Transverse colon (tissue), 3 donors: ENCODE results near the gene EMILIN2.
"Not testable (repeated sequence)": the region's sequence is repeated elsewhere in the genome, so short reads cannot be mapped to it uniquely, and the experiment has no call there.

ENCODE experiments used
- POLR2A ChIP-seq: fragments of 450-650 bp; IDR thresholded peaks from one replicate; pipeline ENCODE4 v1.6.1; 2016; ENCODE audit warnings: antibody characterized with exemption, mild to moderate bottlenecking, moderate library complexity
- TF ChIP-seq, protein P1 (sequence below), 5 experiments: fragments of 200-600 bp in 3 of 5; fragments of 450-650 bp in 2 of 5; sonication (generic) in 3 of 5; IDR thresholded peaks; 1 replicate in 2 of 5; 2 replicates in 3 of 5; pipeline ENCODE4 v1.5.1; 2016 to 2017; ENCODE audit warnings: antibody characterized with exemption in 5 of 5, inconsistent platforms in 3 of 5, mild to moderate bottlenecking in 2 of 5, moderate library complexity in 1 of 5

DNA sequence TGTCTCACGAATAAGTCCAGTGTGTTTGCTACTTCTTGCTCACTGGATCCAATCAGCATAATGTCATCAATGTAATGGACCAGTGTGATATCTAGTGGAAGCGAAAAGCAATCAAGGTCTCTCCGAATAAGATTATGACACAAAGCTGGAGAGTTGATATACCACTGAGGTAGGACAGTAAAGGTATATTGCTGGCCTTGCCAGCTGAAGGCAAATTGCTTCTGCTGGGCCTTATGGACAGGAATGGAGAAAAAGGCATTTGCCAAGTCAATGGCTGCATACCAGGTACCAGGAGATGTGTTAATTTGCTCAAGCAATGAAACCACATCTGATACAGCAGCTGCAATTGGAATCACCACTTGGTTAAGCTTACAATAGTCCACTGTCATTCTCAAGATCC lies 10.7 kb upstream of the EMILIN2 start:
- TF ChIP-seq, protein P1, sequence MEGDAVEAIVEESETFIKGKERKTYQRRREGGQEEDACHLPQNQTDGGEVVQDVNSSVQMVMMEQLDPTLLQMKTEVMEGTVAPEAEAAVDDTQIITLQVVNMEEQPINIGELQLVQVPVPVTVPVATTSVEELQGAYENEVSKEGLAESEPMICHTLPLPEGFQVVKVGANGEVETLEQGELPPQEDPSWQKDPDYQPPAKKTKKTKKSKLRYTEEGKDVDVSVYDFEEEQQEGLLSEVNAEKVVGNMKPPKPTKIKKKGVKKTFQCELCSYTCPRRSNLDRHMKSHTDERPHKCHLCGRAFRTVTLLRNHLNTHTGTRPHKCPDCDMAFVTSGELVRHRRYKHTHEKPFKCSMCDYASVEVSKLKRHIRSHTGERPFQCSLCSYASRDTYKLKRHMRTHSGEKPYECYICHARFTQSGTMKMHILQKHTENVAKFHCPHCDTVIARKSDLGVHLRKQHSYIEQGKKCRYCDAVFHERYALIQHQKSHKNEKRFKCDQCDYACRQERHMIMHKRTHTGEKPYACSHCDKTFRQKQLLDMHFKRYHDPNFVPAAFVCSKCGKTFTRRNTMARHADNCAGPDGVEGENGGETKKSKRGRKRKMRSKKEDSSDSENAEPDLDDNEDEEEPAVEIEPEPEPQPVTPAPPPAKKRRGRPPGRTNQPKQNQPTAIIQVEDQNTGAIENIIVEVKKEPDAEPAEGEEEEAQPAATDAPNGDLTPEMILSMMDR (IDR thresholded peaks at IDR 0.05), result not testable (repeated sequence)
- not testable (repeated sequence) for TF ChIP-seq POLR2A
